Islet precursor cell (in vitro differentiated cells): Measurements from ENCODE around the gene DHRS12.
"Not testable (repeated sequence)": the region's sequence is repeated elsewhere in the genome, so short reads cannot be mapped to it uniquely, and the experiment has no call there.

ENCODE experiments used
- DNase-seq: peaks from one replicate; pipeline ENCODE4 v3.0.0-alpha.2; 2018

DHRS12 gene

DNA sequence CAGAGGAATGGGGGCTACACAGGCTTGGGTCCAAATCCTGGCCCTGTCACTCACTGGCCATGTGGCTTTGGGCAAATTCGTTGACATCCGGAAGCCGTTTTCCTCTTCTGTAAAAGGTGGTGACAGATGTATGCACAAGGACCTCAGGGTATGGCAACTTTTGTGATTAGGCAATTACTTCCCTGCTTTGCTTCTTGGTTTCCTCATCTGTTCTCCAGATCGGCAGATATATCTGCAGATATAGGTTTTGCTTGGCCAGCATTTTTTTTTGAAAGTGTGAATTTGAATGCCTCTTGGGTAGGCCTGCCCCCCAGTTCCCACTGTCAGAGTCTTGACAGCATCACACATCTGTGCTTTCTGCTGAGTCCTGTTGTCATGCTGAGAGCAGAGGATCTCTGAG lies 23.3 kb upstream of the DHRS12 start:
- no peak for DNase-seq

GRCh38 chr13:51826606-51827005 lies 22.6 kb upstream of the DHRS12 start:
- DNase-seq = no peak

DNA sequence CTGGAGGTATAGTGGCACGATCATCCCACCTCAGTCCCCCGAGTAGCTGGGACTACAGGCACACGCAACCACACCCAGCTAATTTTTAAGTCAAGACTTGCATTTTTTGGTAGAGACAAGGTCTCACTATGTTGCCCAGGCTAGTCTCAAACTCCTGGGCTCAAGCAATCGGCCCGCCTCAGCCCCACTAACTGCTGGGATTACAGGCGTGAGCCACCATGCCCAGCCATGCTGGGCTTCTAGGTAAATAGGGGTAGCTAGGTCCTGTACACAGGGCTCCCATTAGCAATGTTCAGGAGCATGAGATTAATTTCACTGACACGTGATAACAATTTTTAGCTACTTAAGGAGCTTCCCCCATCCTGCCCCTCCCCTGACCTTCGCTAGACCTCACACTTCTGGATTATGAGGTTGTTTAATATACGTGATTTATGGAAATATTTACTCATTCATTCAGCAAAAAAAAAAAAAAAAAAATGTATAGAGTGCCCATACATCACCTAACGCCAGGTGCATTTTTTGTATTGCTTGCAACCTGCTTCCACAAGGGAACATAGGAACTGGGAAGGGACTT lies 21.8 kb upstream of the DHRS12 start:
- DNase-seq = no peak

GRCh38 chr13:51825165-51825592 lies 21.2 kb upstream of the DHRS12 start:
- no peak for DNase-seq

- DNase-seq = not testable (repeated sequence)
Observed at GRCh38 chr13:51824712-51825111, 20.7 kb upstream of the DHRS12 start.

- DNase-seq = no peak
Observed at GRCh38 chr13:51823863-51824262, 19.9 kb upstream of the DHRS12 start.

DNA sequence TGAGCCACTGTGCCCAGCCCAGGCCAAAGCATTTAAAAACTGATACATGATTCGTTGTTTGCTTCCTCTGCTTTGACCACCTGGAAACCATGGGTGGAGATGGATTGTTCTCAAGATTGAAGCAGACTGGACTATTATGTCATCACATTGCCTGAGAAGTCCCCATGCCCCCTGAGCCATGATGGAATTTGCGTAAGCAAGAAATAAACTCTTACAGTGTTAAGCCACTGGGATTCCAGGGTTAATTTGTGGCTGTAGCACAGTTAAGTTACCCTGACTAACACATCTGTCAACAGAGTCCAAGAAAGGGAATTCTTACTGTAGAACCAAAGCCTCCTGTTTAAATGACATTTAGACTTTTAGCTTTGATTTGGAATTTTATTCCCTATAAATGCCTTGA lies 19.4 kb upstream of the DHRS12 start:
- DNase-seq = no peak

DNA sequence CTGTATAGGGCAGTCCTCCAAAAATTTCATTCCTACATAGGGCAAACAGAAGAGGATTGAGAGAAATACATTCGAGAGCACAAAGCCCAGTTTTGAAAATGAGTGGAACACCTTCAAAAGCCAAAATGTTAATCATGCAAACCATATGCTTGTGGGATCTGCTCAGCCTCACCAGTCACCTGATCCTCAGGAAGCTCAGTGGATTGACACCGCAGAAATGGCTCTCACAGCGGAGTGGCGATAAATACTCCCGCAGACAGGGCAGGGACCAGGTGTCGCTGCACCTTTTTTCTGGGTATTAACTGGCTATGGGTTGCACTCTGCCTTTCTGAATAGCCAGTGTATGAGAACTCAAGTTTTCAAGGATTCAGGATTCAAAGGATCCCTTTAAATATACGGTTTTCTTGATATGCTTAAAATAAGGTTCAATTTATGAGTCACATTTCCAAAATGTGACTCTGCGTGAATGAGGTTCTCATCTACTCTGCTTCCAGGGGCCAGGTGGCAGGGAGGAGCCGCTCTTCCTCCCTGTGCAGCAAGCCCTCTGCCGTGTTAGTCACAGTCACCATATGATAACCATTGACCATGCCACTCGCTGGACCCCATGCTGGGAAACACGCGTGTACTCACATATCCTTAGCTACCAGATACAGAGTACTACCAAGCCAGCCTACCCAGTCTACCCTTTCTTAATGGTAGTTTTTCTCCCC lies 18.3 kb upstream of the DHRS12 start:
- no peak for DNase-seq

DNA sequence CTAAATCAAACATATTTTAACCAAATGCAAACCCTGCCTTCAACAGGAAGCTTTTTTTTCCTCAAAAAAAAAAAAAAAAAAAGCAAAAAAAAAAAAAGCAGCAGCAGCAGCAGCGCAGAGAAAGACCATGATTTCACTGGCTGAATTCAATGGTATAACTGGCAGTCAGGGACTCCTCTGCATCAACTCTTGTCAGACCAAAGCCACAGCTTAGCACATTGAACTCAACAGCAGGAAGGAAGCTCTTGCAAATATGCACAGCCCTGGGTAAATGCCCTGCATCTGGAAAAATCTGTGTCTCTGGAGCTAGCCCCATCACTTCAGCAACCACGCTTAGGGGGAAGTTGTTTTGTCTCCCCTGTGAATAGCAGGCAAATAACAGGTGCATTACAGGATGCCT lies 17.6 kb upstream of the DHRS12 start:
- no peak for DNase-seq

- no peak for DNase-seq
Observed at GRCh38 chr13:51820016-51820597, 16.1 kb upstream of the DHRS12 start.

GRCh38 chr13:51819544-51819943 lies 15.6 kb upstream of the DHRS12 start:
- no peak for DNase-seq

DNA sequence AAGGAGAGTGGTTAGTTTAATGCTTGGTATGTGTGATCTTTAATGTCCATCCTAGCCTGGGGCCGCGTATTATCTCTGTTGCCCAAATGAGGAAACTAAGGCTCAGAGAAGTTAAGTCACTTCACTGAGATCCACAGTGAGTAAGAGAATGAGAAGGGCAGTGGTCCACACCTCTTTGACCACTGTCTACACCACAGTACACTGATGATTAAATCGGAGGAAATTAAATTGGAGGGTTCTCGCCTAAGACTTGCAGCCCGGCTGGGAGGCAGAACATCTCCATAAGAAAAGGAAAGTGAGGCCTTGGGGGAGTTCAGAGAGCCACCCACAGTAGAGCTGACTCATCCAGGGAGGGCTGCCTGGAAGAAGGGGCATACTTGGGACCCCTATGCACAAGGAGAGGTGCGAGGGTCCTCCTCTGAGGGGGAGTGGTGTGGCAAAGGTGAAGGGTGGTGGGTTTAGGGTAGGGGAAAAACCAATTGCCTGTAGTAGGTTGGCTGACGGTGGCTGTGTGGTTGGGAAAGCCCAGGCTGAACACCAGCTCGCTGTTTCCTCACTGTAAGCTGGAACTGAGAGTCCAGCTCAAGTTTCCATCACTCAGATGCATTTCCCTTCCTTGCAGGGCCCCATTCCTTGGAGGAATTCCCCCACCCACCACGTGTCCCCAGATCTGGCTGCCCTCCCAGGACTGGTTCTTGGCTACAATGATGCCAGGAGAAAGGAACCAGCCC lies 15.0 kb upstream of the DHRS12 start:
- no peak for DNase-seq

DNA sequence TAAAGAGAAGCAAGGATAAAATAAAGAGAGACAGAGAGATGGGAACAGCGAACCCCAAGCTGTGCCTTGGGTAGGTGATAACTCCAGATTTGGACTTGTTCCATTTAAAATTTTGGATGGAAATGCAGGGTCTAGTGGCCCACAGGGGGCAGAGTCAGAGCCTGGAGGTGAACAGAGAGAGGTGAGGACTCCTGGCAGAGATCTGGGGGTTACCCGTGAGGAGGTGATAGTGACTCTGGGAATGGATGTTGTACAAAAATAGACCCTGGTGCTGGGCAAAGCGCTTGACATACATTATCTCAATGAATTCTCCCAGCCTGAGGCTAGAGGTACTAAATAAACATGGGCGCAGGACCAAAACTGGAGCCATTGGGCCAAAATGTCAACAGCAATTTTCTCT lies 14.3 kb upstream of the DHRS12 start:
- DNase-seq = no peak

- DNase-seq = no peak
Observed at GRCh38 chr13:51817717-51818116, 13.8 kb upstream of the DHRS12 start.

DNA sequence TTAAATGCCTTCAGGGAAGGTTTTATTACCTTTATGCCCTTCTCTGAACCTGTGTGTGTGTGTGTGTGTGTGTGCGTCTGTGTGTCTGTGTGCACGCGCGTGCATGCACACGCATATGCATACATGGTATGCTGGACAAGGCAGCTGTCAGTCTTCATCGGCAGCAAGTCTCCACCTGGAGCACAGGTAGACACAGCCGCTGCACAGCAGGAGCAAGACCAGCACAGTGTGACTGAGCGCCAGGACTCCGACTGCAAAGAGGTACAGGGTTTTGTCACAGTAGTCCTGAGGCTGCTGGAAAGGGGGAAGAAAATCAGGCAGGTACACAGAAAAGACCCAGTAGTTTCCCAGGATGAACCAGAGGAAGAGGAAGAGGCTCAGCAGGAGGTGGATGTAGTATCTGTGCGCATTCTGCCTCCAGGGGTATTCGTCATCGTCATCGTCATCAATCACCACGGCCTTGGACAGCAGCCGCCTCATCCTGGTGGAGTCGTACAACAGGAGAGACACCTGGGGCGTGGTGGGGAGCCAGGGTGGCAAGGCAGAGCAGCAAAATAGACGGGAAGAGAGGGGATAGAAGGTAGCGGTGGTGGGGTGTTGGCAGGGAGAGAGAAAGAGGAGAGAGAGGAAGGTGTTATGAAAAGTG lies 12.8 kb upstream of the DHRS12 start:
- no peak for DNase-seq

GRCh38 chr13:51815848-51816247 lies 11.9 kb upstream of the DHRS12 start:
- no peak for DNase-seq

DNA sequence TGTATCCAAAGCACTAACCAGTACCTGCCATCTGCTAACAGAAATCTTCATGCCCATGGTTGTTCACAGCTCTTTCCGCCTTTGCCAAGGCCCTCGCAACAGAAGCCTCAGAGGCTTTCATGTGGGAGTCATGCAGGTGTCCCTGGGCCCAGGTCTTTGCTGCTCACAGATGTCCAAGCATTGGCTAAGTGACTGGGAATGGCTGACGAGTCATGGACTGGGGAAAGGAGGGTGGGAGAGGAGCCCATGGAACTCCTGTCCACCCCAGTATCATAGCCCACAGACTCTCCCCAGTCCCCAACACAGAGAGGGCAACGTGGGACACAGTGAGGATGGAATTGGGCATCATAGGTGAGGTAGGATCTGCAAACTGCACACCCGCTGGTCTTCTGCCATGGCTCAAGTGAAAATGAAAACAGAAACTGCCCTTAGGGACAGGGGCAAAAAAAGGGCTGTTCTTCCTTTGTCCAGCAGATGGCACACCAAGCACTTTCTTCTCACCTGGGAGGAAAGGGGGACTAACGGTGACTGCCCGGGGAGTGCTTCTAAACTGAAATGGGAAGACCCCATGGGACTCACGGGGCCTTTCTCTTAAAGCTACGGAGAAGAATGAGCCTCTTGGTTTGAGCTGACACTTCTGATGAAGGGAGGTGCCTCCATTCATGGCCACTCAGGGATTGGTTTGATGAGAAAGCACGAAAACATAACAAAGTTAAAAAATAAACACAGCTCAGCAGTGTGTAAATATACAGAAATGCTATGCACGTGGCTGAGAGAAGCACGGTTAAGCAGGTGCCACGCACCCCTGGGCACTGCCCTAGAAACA lies 11.1 kb upstream of the DHRS12 start:
- DNase-seq = peak; percentile 82

GRCh38 chr13:51814071-51814470 lies 10.1 kb upstream of the DHRS12 start:
- no peak for DNase-seq

DNA sequence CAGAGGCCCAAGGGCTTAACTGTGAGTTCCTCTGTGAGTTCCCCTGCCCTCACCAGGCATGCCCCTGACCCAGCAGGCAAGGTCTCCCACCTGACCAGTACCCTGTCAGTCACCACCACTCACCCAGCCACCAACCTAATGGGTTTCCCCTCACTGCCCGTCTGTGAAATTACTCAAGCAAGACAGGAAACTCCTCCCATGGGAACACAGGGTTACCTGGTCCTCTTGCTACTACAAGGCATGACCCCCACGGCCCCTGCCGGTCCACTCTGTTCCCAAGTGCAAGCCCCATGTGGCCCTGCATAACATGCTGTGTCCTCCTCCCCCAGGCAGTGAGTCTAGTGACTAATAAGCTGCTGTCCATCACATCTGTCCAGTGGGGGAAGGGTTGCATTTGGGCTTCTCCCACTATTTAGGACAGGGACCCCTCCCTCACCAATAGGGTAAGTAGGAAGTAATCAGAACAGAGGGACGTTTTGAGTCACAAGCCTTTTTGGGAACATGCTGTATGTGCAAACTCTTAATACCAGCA lies 8.0 kb upstream of the DHRS12 start:
- peak; percentile 61 for DNase-seq

GRCh38 chr13:51811046-51811445 lies 7.1 kb upstream of the DHRS12 start:
- no peak for DNase-seq

- no peak for DNase-seq
Observed at GRCh38 chr13:51808811-51809210, 4.8 kb upstream of the DHRS12 start.

GRCh38 chr13:51807041-51807440 lies 3.1 kb upstream of the DHRS12 start:
- DNase-seq = no peak
